ENCODE results near the gene LSM14B.

The LSM14B gene

GRCh38 chr20:62168890-62169435 lies 46.7 kb downstream of the LSM14B start:
- DNase-seq (ENCODE audit: extremely low spot score), result no peak
- ChIA-PET POLR2A (no interaction called here), CTCF (no interaction called here)
- TF ChIP-seq, protein P1, sequence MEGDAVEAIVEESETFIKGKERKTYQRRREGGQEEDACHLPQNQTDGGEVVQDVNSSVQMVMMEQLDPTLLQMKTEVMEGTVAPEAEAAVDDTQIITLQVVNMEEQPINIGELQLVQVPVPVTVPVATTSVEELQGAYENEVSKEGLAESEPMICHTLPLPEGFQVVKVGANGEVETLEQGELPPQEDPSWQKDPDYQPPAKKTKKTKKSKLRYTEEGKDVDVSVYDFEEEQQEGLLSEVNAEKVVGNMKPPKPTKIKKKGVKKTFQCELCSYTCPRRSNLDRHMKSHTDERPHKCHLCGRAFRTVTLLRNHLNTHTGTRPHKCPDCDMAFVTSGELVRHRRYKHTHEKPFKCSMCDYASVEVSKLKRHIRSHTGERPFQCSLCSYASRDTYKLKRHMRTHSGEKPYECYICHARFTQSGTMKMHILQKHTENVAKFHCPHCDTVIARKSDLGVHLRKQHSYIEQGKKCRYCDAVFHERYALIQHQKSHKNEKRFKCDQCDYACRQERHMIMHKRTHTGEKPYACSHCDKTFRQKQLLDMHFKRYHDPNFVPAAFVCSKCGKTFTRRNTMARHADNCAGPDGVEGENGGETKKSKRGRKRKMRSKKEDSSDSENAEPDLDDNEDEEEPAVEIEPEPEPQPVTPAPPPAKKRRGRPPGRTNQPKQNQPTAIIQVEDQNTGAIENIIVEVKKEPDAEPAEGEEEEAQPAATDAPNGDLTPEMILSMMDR (IDR thresholded peaks at IDR 0.05; ENCODE audit: control extremely low read depth, extremely low read depth, low read depth, missing control alignments), result no peak

DNA sequence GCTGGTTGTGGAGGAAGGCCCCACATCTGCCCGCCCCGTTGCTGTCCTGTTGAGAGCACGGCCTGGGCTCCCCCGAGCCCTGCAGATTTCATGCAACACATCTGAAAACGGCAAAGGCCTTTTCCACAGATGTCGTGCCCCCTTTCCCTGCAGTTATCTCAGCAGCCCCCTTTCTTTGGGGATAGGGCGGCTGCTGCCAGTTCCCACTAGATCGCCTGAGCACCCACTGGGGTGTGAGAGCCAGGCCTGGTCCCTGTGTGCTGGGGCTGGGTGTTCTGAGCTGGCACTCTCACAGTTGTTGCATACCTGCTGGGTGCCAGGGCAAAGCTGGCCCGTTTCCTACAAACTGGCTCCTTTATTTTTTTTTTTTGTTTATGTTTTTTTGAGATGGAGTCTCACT lies 48.3 kb downstream of the LSM14B start:
- no peak for DNase-seq (ENCODE audit: extremely low spot score)
- TF ChIP-seq, protein P1 (IDR thresholded peaks at IDR 0.05; ENCODE audit: control extremely low read depth, extremely low read depth, low read depth, missing control alignments), result no peak
- ChIA-PET CTCF (no interaction called here), POLR2A (no interaction called here)

GRCh38 chr20:62171245-62171644 lies 49.0 kb downstream of the LSM14B start:
- DNase-seq (ENCODE audit: extremely low spot score), result no peak
- CTCF ChIA-PET, result no interaction called here
- POLR2A ChIA-PET, result no interaction called here

DNA sequence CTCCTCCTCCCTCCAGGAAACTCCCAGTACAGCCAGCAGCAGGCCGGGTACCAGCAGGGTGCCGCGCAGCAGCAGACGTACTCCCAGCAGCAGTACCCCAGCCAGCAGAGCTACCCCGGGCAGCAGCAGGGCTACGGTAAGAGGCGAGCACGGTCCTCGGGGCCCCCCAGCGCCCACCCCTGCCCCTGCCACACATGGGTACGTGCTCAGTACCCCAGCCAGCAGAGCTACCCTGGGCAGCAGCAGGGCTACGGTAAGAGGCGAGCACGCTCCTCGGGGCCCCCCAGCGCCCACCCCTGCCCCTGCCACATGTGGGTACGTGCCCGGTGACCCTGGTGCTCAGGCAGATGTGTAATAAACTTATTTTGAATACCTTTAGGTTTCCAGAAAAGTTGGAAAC lies 50.4 kb downstream of the LSM14B start:
- POLR2A ChIA-PET, result no interaction called here
- no peak for DNase-seq (ENCODE audit: extremely low spot score)
- TF ChIP-seq, protein P1 (IDR thresholded peaks at IDR 0.05; ENCODE audit: control extremely low read depth, extremely low read depth, low read depth, missing control alignments), result no peak
- CTCF ChIA-PET, result interaction anchor here (1.1 to 1.3 kb wide), 2 partner anchors 16 to 83 kb away, joined by 3 read pairs; no protein-coding TSS in a partner anchor

More at GRCh38 chr20:62171245-62171644, 49.0 kb downstream of the LSM14B start:
- TF ChIP-seq, protein P1 (IDR thresholded peaks at IDR 0.05; ENCODE audit: control extremely low read depth, extremely low read depth, low read depth, missing control alignments), result no peak

GRCh38 chr20:62174021-62174804 lies 51.9 kb downstream of the LSM14B start:
- TF ChIP-seq, protein P1 (IDR thresholded peaks at IDR 0.05; ENCODE audit: control extremely low read depth, extremely low read depth, low read depth, missing control alignments), result no peak
- CTCF ChIA-PET, result interaction anchor here (1.3 kb wide), 2 partner anchors 14 to 18 kb away, joined by 3 to 5 read pairs; no protein-coding TSS in a partner anchor
- no peak for DNase-seq (ENCODE audit: extremely low spot score)
- POLR2A ChIA-PET, result no interaction called here

DNA sequence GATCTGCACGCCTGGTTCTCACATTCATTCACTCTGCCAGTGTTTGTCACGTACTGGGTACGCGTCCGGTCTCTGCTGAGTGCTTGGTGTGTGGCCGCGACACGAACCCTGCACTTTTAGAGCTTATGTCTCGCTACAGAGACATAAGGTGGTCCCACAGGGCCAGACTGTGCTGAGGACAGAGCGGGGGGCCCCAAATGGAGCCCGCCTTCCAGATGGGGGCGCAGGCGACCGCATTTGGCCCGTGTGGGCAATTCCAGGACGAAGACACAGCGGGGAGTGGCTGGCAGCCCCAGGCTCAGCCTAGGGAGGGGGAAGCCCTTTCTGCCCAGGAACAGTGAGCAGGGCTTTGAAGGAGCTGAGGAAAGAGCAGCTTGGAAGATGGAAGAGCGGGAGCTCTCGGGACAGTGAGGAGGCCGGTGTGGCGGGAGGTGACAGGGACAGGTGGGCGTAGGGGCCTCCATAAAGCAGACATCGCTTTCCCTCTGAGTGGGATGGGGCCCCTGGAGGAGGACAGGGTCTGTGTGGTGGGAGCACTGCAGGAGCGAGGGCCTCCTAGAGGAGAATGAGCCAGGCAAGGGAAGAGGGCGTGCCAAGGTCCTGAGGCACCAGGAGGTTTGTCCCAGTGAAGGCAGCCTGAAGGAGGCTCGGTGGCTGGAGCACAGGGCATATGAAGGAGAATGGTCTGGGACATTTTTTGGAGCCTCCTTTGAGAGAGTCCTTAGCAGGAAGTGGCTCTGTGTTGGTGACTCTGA lies 52.8 kb downstream of the LSM14B start:
- CTCF ChIA-PET, result interaction anchor here (1.3 kb wide), 1 partner anchor 13 kb away, joined by 5 read pairs; no protein-coding TSS in a partner anchor
- POLR2A ChIA-PET, result no interaction called here
- DNase-seq (ENCODE audit: extremely low spot score), result no peak
- TF ChIP-seq, protein P1 (IDR thresholded peaks at IDR 0.05; ENCODE audit: control extremely low read depth, extremely low read depth, low read depth, missing control alignments), result no peak

Data from GM10248 (cell line).